GM12878 (cell line): ENCODE measurements around the gene PRSS8. TPM values are rescaled to one million over a fixed set of nuclear protein-coding genes. Genes with fewer than 3 reads are reported as not detected.
A peak's percentile ranks its signal among the peaks of the same experiment; 100 is the strongest.

Experiments
- ATAC-seq: fragments of 200-7000 bp; cut with Tn5 transposase; 3 replicates; pipeline ENCODE4 v1.9.1; 2020; ENCODE audit warnings: mild to moderate bottlenecking, moderate library complexity
- BruUV-seq: library from RNA; stranded (reverse); fragments of 400-500 nt; replicated peaks from 2 replicates; lab custom pipeline; 2021; lab: Mats Ljungman, UMichigan
- CTCF ChIA-PET: fragments of 300-600 bp; sonication (Branson Sonifier 250); formaldehyde crosslinking; extraction: SDS; loops from one replicate; lab custom pipeline; 2021; ENCODE audit warnings: inconsistent platforms; lab: Yijun Ruan, JAX
- POLR2A ChIA-PET: fragments of 350-600 bp; formaldehyde crosslinking; extraction: SDS; loops from one replicate; lab custom pipeline; 2021; ENCODE audit warnings: inconsistent platforms; lab: Charles Lee
- RAD21 ChIA-PET: fragments of 300-600 bp; sonication (Branson Sonifier 250); formaldehyde crosslinking; loops from one replicate; lab custom pipeline; 2023; ENCODE audit warnings: antibody characterized with exemption; ENCODE audit not compliant: unreplicated experiment; lab: Charles Lee
- SMC1A ChIA-PET: fragments of 300-600 bp; sonication (Branson Sonifier 250); formaldehyde crosslinking; loops from one replicate; lab custom pipeline; 2023; ENCODE audit not compliant: unreplicated experiment, uncharacterized antibody; lab: Charles Lee
- DNase-seq: peaks from one replicate; pipeline ENCODE4 v3.0.0-alpha.2; 2011; ENCODE audit warnings: low read depth, low spot score
- FAIRE-seq: peaks from 3 replicates; lab custom pipeline; 2011; peaks lifted over from hg19 to GRCh38; lab: Jason Lieb, UNC
- H2AFZ ChIP-seq: 2 replicates; pipeline ENCODE4 v1.6.0; 2011; ENCODE audit warnings: low read depth, low read length, control low read depth; ENCODE audit not compliant: control insufficient read depth
- H3K27ac ChIP-seq: 2 replicates; pipeline ENCODE4 v1.5.1; 2011; ENCODE audit warnings: control low read depth; ENCODE audit not compliant: control insufficient read depth, insufficient read depth
- H3K27me3 ChIP-seq, 2 experiments: replicated peaks in 1 of 2; 2 replicates each; pipeline versions ENCODE4 v1.6.0 to v1.6.1; 2011; ENCODE audit warnings: low read length in 1 of 2; ENCODE audit not compliant: control insufficient read depth in 2 of 2, insufficient read depth in 2 of 2
- H3K36me3 ChIP-seq, 2 experiments: 2 replicates each; pipeline ENCODE4 v1.5.1; 2011; ENCODE audit warnings: low read length in 1 of 2; ENCODE audit not compliant: control insufficient read depth in 2 of 2, insufficient read depth in 2 of 2
- H3K4me1 ChIP-seq: 2 replicates; pipeline ENCODE4 v1.6.1; 2011; ENCODE audit warnings: mild to moderate bottlenecking, low read length, moderate library complexity, mixed read lengths; ENCODE audit not compliant: control insufficient read depth, insufficient read depth
- H3K4me2 ChIP-seq: 2 replicates; pipeline ENCODE4 v1.6.0; 2011; ENCODE audit warnings: control low read depth; ENCODE audit not compliant: control insufficient read depth, insufficient read depth
- H3K4me3 ChIP-seq: fragments of 200-600 bp; sonication (generic); 2 replicates; pipeline ENCODE4 v1.5.1; 2016
- H3K79me2 ChIP-seq: 2 replicates; pipeline ENCODE4 v1.6.0; 2011; ENCODE audit warnings: low read length; ENCODE audit not compliant: control insufficient read depth, insufficient read depth
- H3K9ac ChIP-seq: 2 replicates; pipeline ENCODE4 v1.8.0; 2011; ENCODE audit warnings: low read length, control low read depth, mixed read lengths; ENCODE audit not compliant: control insufficient read depth, insufficient read depth
- H3K9me3 ChIP-seq: replicated peaks from 3 replicates; pipeline ENCODE4 v1.5.1; 2011; ENCODE audit warnings: mild to moderate bottlenecking, low read length; ENCODE audit not compliant: control insufficient read depth, insufficient read depth
- H4K20me1 ChIP-seq: 2 replicates; pipeline ENCODE4 v1.6.0; 2011; ENCODE audit not compliant: control insufficient read depth, insufficient read depth
- BACH1 ChIP-seq: fragments of 450-650 bp; IDR thresholded peaks from 2 replicates; pipeline ENCODE4 v1.6.1; 2017; ENCODE audit warnings: mild to moderate bottlenecking, borderline replicate concordance
- BCL3 ChIP-seq: IDR thresholded peaks from 2 replicates; pipeline ENCODE4 v1.6.1; 2011; ENCODE audit warnings: borderline replicate concordance, low read depth, mild to moderate bottlenecking, moderate library complexity, low read length; ENCODE audit not compliant: insufficient read depth, poor library complexity, severe bottlenecking
- BMI1 ChIP-seq: fragments of 450-650 bp; IDR thresholded peaks from 2 replicates; pipeline ENCODE4 v1.6.1; 2016; ENCODE audit warnings: mild to moderate bottlenecking, moderate library complexity, borderline replicate concordance
- FOS ChIP-seq: IDR thresholded peaks from 3 replicates; pipeline ENCODE4 v1.6.1; 2011; ENCODE audit warnings: borderline replicate concordance; ENCODE audit not compliant: insufficient read length; ENCODE audit errors: extremely low read depth
- IRF4 ChIP-seq: IDR thresholded peaks from 2 replicates; pipeline ENCODE4 v1.6.1; 2011; ENCODE audit warnings: low read depth, low read length
- KDM1A ChIP-seq: fragments of 200-600 bp; sonication (generic); IDR thresholded peaks from 2 replicates; pipeline ENCODE4 v1.6.1; 2016; ENCODE audit warnings: borderline replicate concordance
- MYC ChIP-seq: IDR thresholded peaks from 2 replicates; pipeline ENCODE4 v1.6.1; 2011; ENCODE audit warnings: mild to moderate bottlenecking, low read length, moderate library complexity, inconsistent platforms; ENCODE audit not compliant: insufficient read depth, insufficient replicate concordance, insufficient read length, severe bottlenecking
- NBN ChIP-seq: fragments of 450-650 bp; IDR thresholded peaks from 2 replicates; pipeline ENCODE4 v1.6.1; 2016
- PKNOX1 ChIP-seq: fragments of 450-650 bp; IDR thresholded peaks from 2 replicates; pipeline ENCODE4 v1.6.1; 2016; ENCODE audit warnings: mild to moderate bottlenecking
- RB1 ChIP-seq: fragments of 450-650 bp; formaldehyde crosslinking; IDR thresholded peaks from 2 replicates; pipeline ENCODE4 v1.6.1; 2017; ENCODE audit warnings: mild to moderate bottlenecking, borderline replicate concordance
- RBBP5 ChIP-seq: fragments of 200-600 bp; sonication (generic); conservative IDR thresholded peaks from 2 replicates; pipeline ENCODE4 v1.6.1; 2016
- RELA ChIP-seq: fragments of 450-650 bp; IDR thresholded peaks from 2 replicates; pipeline ENCODE4 v1.8.0; 2014; ENCODE audit warnings: borderline replicate concordance; ENCODE audit not compliant: partially characterized antibody
- SIN3A ChIP-seq: IDR thresholded peaks from 2 replicates; pipeline ENCODE4 v1.6.1; 2012; ENCODE audit warnings: low read depth, low read length, improper control_type of control experiment
- SMAD5 ChIP-seq: IDR thresholded peaks from 2 replicates; pipeline ENCODE4 v1.6.1; 2016; ENCODE audit warnings: antibody characterized with exemption, low read depth
- SREBF1 ChIP-seq: IDR thresholded peaks from 2 replicates; pipeline ENCODE4 v1.6.1; 2012; ENCODE audit warnings: mild to moderate bottlenecking, low read length
- ZBED1 ChIP-seq: IDR thresholded peaks from 2 replicates; pipeline ENCODE4 v1.6.1; 2016; ENCODE audit warnings: borderline replicate concordance
- ZBTB11 ChIP-seq: fragments of 450-650 bp; formaldehyde crosslinking; IDR thresholded peaks from 2 replicates; pipeline ENCODE4 v1.5.0; 2022; ENCODE audit warnings: mild to moderate bottlenecking, missing genetic modification characterization
- WGBS: methylation state at CpG from one replicate; pipeline ENCODE4 v1.1.6; 2016; ENCODE audit warnings: low lambda C conversion rate; ENCODE audit not compliant: insufficient replicate concordance, insufficient coverage; ENCODE audit errors: missing lambda C conversion rate; 5-methylcytosine and 5-hydroxymethylcytosine counted together
- in situ Hi-C: fragments of 300-500 bp; cut with MboI; formaldehyde crosslinking; loops from 9 replicates; pipeline ENCODE4 v1.14.3; 2018; ENCODE audit warnings: mixed read lengths
- intact Hi-C: fragments of 100-400 bp; cut with micrococcal nuclease; formaldehyde crosslinking; loops from one replicate; pipeline ENCODE4 v1.14.2; 2022; ENCODE audit not compliant: unreplicated experiment
- polyA plus RNA-seq, 11 experiments: library from polyadenylated mRNA; depleted of rRNA in 4 of 11; unstranded in 6 of 11; stranded (reverse) in 5 of 11; fragments of >200 nt; fragmentation: Nextera tagmentation in 4 of 11; fragmentation: Illumina TruSeq in 1 of 11; extraction: Ambion mirVana in 4 of 11; extraction: Trizol in 1 of 11; gene quantifications; 1 replicate in 1 of 11; 2 replicates in 10 of 11; pipeline versions ENCODE4 v1.2.1 to v1.2.3, GENCODE V29; 2011 to 2016; ENCODE audit warnings: inconsistent platforms in 2 of 11, missing spikeins in 2 of 11, low read depth in 1 of 11
- total RNA-seq, 4 experiments: library from RNA; depleted of rRNA in 3 of 4; stranded (reverse); fragments of >200 nt in 3 of 4; fragmentation: Illumina TruSeq in 1 of 4; extraction: Trizol in 1 of 4; gene quantifications; 2 replicates each; pipeline versions ENCODE4 v1.2.1 to v1.2.3, GENCODE V29; 2013 to 2021

The PRSS8 gene
- total and polyA plus RNA-seq, 10 of the 15 experiments (the other 5 are each of a cell fraction or from before 2014, with no cell fraction given) = 0.33 to 0.58 TPM; not detected in 8

GRCh38 chr16:31117384-31118222 is 17.9 kb downstream of the PRSS8 start, which contains the start of gene KAT8:
Gene KAT8 (plus strand): TSS chr16:31117664. CDS start chr16:31117682, 18 bp downstream.
- ChIA-PET POLR2A (interaction anchor here (0.6 to 1.7 kb wide), 19 partner anchors 9 to 752 kb away, joined by 3 to 24 read pairs (median 4); partner anchors contain the start of genes BCKDK, FUS, PHKG2 and PYCARD), CTCF (interaction anchor here (0.5 to 1.4 kb wide), 8 partner anchors 25 to 334 kb away, joined by 3 to 15 read pairs (median 4); no protein-coding TSS in a partner anchor), SMC1A (interaction anchor here (0.6 to 2.4 kb wide), 4 partner anchors 17 to 266 kb away, joined by 3 to 7 read pairs (median 4); partner anchors contain the start of genes ZNF646 and ZNF668), RAD21 (interaction anchor here (0.6 to 5.2 kb wide), 14 partner anchors 10 to 595 kb away, joined by 3 to 48 read pairs (median 4); partner anchors contain the start of genes BCKDK, ZNF646 and ZNF668)
- peak within 1 kb of the TSS; percentile 73 for H3K27ac ChIP-seq
- intact Hi-C loops = loop anchor here (10.0 kb wide), 1 partner anchor 757 kb away; the partner anchor contains the start of gene ZNF267
- TSS peak; percentile 83 for BruUV-seq
- in situ Hi-C loops = loop anchor here (10.0 kb wide), 1 partner anchor 757 kb away; the partner anchor contains the start of gene ZNF267
- peak; percentile 96 for ATAC-seq
- H3K79me2 ChIP-seq = peaks cover 11% of the 10 kb centered on the region
- peak; percentile 72 for DNase-seq
- peak within 1 kb of the TSS; percentile 84 for H3K4me3 ChIP-seq
- no peaks in the 10 kb centered on the region for H3K27me3 ChIP-seq
- H3K9me3 ChIP-seq = no peaks in the 10 kb centered on the region
- peak within 1 kb of the TSS; percentile 62 for H3K9ac ChIP-seq
- peaks cover 3 to 9% of the 10 kb centered on the region in 2 experiments; a peak in 3 of 4 replicates for H3K36me3 ChIP-seq
- no peaks in the 10 kb centered on the region for H4K20me1 ChIP-seq
- peak within 1 kb of the TSS; percentile 74 for H2AFZ ChIP-seq
- peak within 1 kb of the TSS; percentile 59 for H3K4me2 ChIP-seq
- WGBS = under 1% methylated on average over 50 of the region's 68 CpGs
- peak; percentile 90 for FAIRE-seq
- H3K4me1 ChIP-seq = peaks cover 8% of the 10 kb centered on the region
- TF ChIP-seq RBBP5 (no peak), RB1 (peak; percentile 55; the same call in 1 of the 2 replicates), ZBED1 (no peak), SIN3A (no peak), SMAD5 (peak; percentile 85), BACH1 (peak; percentile 86), BCL3 (no peak), ZBTB11 (no peak), PKNOX1 (peak; percentile 51; the same call in 1 of the 2 replicates), NBN (no peak), KDM1A (no peak), MYC (no peak), RELA (peak; percentile 67), FOS (no peak), IRF4 (no peak), SREBF1 (peak; percentile 77), BMI1 (no peak)
